Prostate gland (tissue), 2 donors: Measurements from ENCODE around the gene C14orf132. TPM values are rescaled to one million over a fixed set of nuclear protein-coding genes. Genes with fewer than 3 reads are reported as not detected.

Experiments
- DNase-seq: peaks from one replicate; pipeline ENCODE4 v3.0.0-alpha.2; 2019; ENCODE audit warnings: low spot score
- H3K27ac ChIP-seq, 2 donors: fragments of 200-600 bp; sonication (generic); 2 replicates each; pipeline ENCODE4 v1.5.1; 2017 to 2019
- H3K27me3 ChIP-seq: fragments of 200-600 bp; sonication (generic); replicated peaks from 2 replicates; pipeline ENCODE4 v1.5.1; 2019; ENCODE audit not compliant: insufficient read depth
- H3K36me3 ChIP-seq, 2 donors: fragments of 200-600 bp; sonication (generic); 1 replicate in 1 of 2; 2 replicates in 1 of 2; pipeline versions ENCODE4 v1.5.1 to v1.8.1; 2017 to 2019
- H3K4me1 ChIP-seq: fragments of 200-600 bp; sonication (generic); replicated peaks from 2 replicates; pipeline ENCODE4 v1.5.1; 2019
- H3K4me3 ChIP-seq, 2 donors: fragments of 200-600 bp; sonication (generic); 2 replicates each; pipeline ENCODE4 v1.5.1; 2017 to 2019
- H3K9me3 ChIP-seq: fragments of 200-600 bp; sonication (generic); 2 replicates; pipeline ENCODE4 v1.5.1; 2017
- CTCF ChIP-seq, 4 experiments: fragments of 200-600 bp in 2 of 4; fragments of 450-650 bp in 2 of 4; sonication (generic) in 2 of 4; IDR thresholded peaks; 1 replicate in 3 of 4; 2 replicates in 1 of 4; pipeline ENCODE4 v1.5.1; 2016 to 2019; ENCODE audit warnings: antibody characterized with exemption in 4 of 4, mild to moderate bottlenecking in 2 of 4, moderate library complexity in 2 of 4
- POLR2A ChIP-seq: fragments of 450-650 bp; IDR thresholded peaks from one replicate; pipeline ENCODE4 v1.6.1; 2016; ENCODE audit warnings: antibody characterized with exemption, mild to moderate bottlenecking
- POLR2AphosphoS5 ChIP-seq: sonication (generic); formaldehyde crosslinking; IDR thresholded peaks from one replicate; pipeline ENCODE4 v1.6.1; 2017; ENCODE audit warnings: antibody characterized with exemption
- WGBS: methylation state at CpG from one replicate; pipeline ENCODE4 v1.1.5; 2018; 5-methylcytosine and 5-hydroxymethylcytosine counted together
- intact Hi-C: fragments of 100-400 bp; cut with DNase I; formaldehyde crosslinking; loops from one replicate; pipeline ENCODE4 v1.14.2; 2022
- total RNA-seq, 2 donors: library from RNA; depleted of rRNA; stranded (reverse); fragments of >200 nt; gene quantifications; one replicate each; pipeline ENCODE4 v1.1.0, GENCODE V29; 2016

The C14orf132 gene
- total RNA-seq, 2 donors from 2014 or later = 6.6 to 7.8 TPM

GRCh38 chr14:96082420-96083300 is 43.5 kb downstream of the C14orf132 start:
- DNase-seq = no peak
- intact Hi-C loops = no loop called here
- TF ChIP-seq POLR2A = no peak
- TF ChIP-seq CTCF (IDR thresholded peaks at IDR 0.05) = no peak
- TF ChIP-seq POLR2AphosphoS5 = no peak
- Histone ChIP-seq H3K4me3 (no peak overlapping the region), H3K9me3 (no peaks in the 10 kb centered on the region), H3K27me3 (no peaks in the 10 kb centered on the region), H3K27ac (no peak overlapping the region), H3K4me1 (no peaks in the 10 kb centered on the region), H3K36me3 (no peaks in the 10 kb centered on the region)
- WGBS = 96% methylated on average over 11 of the region's 11 CpGs

- 63% methylated on average over 10 of the region's 10 CpGs for WGBS
- TF ChIP-seq POLR2AphosphoS5 (no peak), POLR2A (no peak), CTCF (IDR thresholded peaks at IDR 0.05) (no peak)
- Histone ChIP-seq H3K4me1 (no peaks in the 10 kb centered on the region), H3K36me3 (no peaks in the 10 kb centered on the region), H3K27me3 (no peaks in the 10 kb centered on the region), H3K9me3 (no peaks in the 10 kb centered on the region), H3K4me3 (no peak overlapping the region), H3K27ac (no peak overlapping the region)
- DNase-seq = no peak
- intact Hi-C loops = no loop called here
Observed at GRCh38 chr14:96083667-96084320, 44.6 kb downstream of the C14orf132 start.

GRCh38 chr14:96084796-96085195 is 45.6 kb downstream of the C14orf132 start:
- H3K4me1 ChIP-seq = no peaks in the 10 kb centered on the region
- no peak overlapping the region for H3K4me3 ChIP-seq
- no peak for DNase-seq
- 90% methylated on average over 4 of the region's 4 CpGs for whole genome bisulfite sequencing
- TF ChIP-seq CTCF (IDR thresholded peaks at IDR 0.05) = no peak
- TF ChIP-seq POLR2A = no peak
- no peak for TF ChIP-seq POLR2AphosphoS5
- no peaks in the 10 kb centered on the region for H3K36me3 ChIP-seq
- intact Hi-C loops = no loop called here
- H3K27me3 ChIP-seq = no peaks in the 10 kb centered on the region
- no peaks in the 10 kb centered on the region for H3K9me3 ChIP-seq
- no peak overlapping the region for H3K27ac ChIP-seq

GRCh38 chr14:96085369-96085768 is 46.2 kb downstream of the C14orf132 start:
- Histone ChIP-seq H3K27me3 (no peaks in the 10 kb centered on the region), H3K36me3 (no peaks in the 10 kb centered on the region), H3K9me3 (no peaks in the 10 kb centered on the region), H3K4me1 (no peaks in the 10 kb centered on the region), H3K4me3 (no peak overlapping the region), H3K27ac (no peak overlapping the region)
- DNase-seq = no peak
- 77% methylated on average over 8 of the region's 8 CpGs for WGBS
- intact Hi-C loops = no loop called here
- TF ChIP-seq POLR2AphosphoS5 = no peak
- no peak for TF ChIP-seq CTCF (IDR thresholded peaks at IDR 0.05)
- TF ChIP-seq POLR2A = no peak
